Activated naive CD8-positive, alpha-beta T cell treated with anti-CD3 and anti-CD28 coated beads, Interleukin-2, amount 10 ng/mL, durations not matched to agents 7 days and 5 days (primary cell): ENCODE data around the gene SBNO2. TPM values are rescaled to one million over a fixed set of nuclear protein-coding genes. Genes with fewer than 3 reads are reported as not detected.

Experiments
- ATAC-seq: fragments of 150-1000 bp; cut with Tn5 transposase; one replicate; pipeline ENCODE4 v1.10.0; 2021; ENCODE audit warnings: low read depth, moderate library complexity
- POLR2A ChIA-PET: fragments of 350-600 bp; sonication (Branson Sonifier 250); formaldehyde crosslinking; loops from one replicate; lab custom pipeline; 2021; ENCODE audit warnings: antibody characterized with exemption; lab: Charles Lee
- DNase-seq: peaks from one replicate; pipeline ENCODE4 v3.0.0; 2021
- H3K27ac Mint-ChIP-seq: one replicate; pipeline ENCODE4 v1.8.0; 2022; ENCODE audit warnings: mild to moderate bottlenecking, mixed read lengths
- H3K27me3 Mint-ChIP-seq: one replicate; pipeline ENCODE4 v1.8.0; 2022; ENCODE audit warnings: mild to moderate bottlenecking, moderate library complexity, mixed read lengths
- H3K36me3 Mint-ChIP-seq: one replicate; pipeline ENCODE4 v1.8.0; 2021; ENCODE audit warnings: mild to moderate bottlenecking, mixed read lengths
- H3K4me1 Mint-ChIP-seq: one replicate; pipeline ENCODE4 v1.8.0; 2021; ENCODE audit warnings: mixed read lengths
- H3K4me3 Mint-ChIP-seq: one replicate; pipeline ENCODE4 v1.8.0; 2022; ENCODE audit warnings: mild to moderate bottlenecking, moderate library complexity, mixed read lengths
- H3K9me3 Mint-ChIP-seq: one replicate; pipeline ENCODE4 v1.8.0; 2021; ENCODE audit warnings: mixed read lengths
- total RNA-seq, 2 experiments: library from RNA; stranded (reverse); gene quantifications; one replicate each; pipeline ENCODE4 v1.2.3, GENCODE V29; 2021

Gene SBNO2
- total RNA-seq, 2 experiments from 2014 or later, result 77.7 to 90.6 TPM

DNA sequence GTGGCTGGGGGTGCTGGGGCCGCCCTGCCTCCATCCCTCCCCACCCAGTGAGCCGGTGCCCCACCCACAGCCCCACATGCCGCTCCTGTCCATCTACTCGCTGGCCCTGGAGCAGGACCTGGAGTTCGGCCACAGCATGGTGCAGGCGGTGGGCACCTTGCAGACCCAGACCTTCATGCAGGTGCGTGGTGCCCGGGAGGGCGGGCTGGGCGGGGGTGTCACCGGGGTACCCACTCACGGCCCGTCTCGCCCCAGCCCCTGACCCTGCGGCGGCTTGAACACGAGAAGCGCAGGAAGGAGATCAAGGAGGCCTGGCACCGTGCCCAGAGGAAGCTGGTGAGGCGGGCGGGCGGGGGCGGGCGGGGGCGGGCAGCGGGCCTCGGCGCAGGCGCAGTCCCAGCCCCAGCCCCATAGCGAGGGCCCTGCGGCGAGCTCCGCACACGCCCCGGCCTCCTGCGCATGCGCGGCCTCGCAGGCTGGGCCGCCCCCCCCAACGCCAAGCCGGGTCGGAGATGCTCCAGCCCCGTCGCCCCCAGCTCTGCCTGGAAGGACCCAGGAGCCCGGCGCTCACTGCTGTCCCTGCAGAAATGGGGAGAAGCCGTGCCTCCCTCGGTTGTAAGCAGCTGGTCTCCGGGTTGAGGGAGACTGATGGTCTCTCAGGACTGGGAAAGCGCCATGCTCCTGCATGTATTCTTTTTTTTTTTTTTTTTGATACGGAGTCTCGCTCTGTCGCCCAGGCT lies 99.4 kb downstream of the SBNO2 start:
- no peaks in the 10 kb centered on the region for H3K9me3 Mint-ChIP-seq
- POLR2A ChIA-PET, result interaction anchor here (0.6 to 19.6 kb wide), 20 partner anchors 2 to 194 kb away, joined by 3 to 644 read pairs (median 3); partner anchors contain the start of genes ABCA7, ARHGAP45, CIRBP and CNN2
- ATAC-seq (peak; percentile 32), DNase-seq (peak; percentile 91)
- H3K27me3 Mint-ChIP-seq, result no peaks in the 10 kb centered on the region
- peaks cover 49% of the 10 kb centered on the region for H3K36me3 Mint-ChIP-seq
- peak overlapping the region; percentile 87 for H3K27ac Mint-ChIP-seq
- H3K4me3 Mint-ChIP-seq, result peak overlapping the region; percentile 72
- peaks cover 39% of the 10 kb centered on the region for H3K4me1 Mint-ChIP-seq

DNA sequence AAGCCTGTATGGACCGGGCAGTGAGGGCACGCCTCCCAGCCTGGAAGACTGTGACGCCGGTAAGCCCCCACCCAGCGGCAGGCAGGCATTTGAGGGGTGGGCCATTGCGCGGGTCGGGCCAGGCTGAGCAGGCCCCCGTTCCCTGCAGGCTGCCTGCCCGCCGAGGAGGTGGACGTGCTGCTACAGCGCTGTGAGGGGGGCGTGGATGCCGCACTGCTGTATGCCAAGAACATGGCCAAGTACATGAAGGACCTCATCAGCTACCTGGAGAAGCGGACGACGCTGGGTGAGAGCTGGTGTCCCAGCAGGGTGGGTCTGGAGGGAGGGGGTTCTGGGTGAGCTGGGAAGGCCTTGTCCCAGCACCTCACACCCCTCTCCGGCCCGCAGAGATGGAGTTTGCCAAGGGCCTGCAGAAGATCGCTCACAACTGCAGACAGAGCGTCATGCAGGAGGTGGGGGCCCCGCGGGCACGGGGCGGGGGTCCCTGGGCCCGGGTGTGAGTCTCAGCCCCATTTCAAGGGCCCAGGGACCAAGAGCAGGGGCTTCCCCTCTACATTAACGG lies 100.0 kb downstream of the SBNO2 start:
- Mint-ChIP-seq H3K36me3 (peaks cover 51% of the 10 kb centered on the region), H3K9me3 (no peaks in the 10 kb centered on the region), H3K27me3 (no peaks in the 10 kb centered on the region), H3K4me1 (peaks cover 39% of the 10 kb centered on the region), H3K27ac (peak overlapping the region; percentile 84), H3K4me3 (peak overlapping the region; percentile 69)
- peak; percentile 63 for DNase-seq
- POLR2A ChIA-PET, result interaction anchor here (0.5 to 19.6 kb wide), 14 partner anchors 1 to 519 kb away, joined by 3 to 644 read pairs (median 4); partner anchors contain the start of genes ABCA7, ARHGAP45, CIRBP and CNN2
- no peak for ATAC-seq

DNA sequence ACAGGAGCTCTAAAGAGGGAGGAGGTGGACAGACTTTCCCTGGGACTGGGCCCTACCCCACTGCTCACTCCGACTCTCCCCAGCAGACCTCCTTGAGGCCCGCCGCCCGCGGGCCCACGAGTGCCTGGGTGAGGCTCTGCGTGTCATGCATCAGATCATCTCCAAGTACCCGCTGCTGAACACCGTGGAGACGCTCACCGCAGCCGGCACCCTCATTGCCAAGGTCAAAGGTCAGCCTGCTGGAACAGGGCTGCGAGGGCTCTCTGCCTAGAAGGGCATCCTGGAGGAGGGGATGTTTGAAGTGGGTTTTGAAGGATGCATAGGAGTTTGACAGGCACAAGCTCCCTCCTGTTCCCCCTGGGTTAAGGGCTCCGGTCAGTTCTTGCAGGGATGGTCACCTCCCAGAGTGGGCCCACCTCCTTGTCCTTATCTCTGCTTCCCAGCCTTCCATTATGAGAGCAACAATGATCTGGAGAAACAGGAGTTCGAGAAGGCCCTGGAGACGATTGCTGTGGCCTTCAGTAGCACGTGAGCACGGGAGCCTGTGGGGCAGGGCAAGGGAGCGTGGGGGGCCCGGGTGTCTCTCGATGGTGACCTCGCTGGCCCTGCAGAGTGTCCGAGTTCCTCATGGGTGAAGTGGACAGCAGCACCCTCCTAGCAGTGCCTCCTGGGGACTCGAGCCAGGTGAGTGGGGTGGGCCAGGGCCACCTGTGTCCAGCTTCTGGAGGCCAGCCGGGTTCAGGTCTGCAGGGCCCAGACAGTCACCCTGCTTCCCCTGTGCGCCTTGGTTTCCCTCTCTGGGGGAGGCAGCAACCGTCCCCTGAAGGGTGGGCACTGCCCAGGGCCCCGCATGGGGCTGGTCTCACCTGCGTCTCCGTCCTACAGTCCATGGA lies 100.8 kb downstream of the SBNO2 start:
- Mint-ChIP-seq H3K9me3 (no peaks in the 10 kb centered on the region), H3K4me3 (peak overlapping the region; percentile 35), H3K27ac (peak overlapping the region; percentile 72), H3K4me1 (peaks cover 45% of the 10 kb centered on the region), H3K36me3 (peaks cover 53% of the 10 kb centered on the region), H3K27me3 (no peaks in the 10 kb centered on the region)
- ATAC-seq (no peak), DNase-seq (no peak)
- POLR2A ChIA-PET, result interaction anchor here (0.5 to 19.6 kb wide), 6 partner anchors 10 to 519 kb away, joined by 3 to 644 read pairs (median 4); partner anchors contain the start of genes ABCA7 and CNN2

DNA sequence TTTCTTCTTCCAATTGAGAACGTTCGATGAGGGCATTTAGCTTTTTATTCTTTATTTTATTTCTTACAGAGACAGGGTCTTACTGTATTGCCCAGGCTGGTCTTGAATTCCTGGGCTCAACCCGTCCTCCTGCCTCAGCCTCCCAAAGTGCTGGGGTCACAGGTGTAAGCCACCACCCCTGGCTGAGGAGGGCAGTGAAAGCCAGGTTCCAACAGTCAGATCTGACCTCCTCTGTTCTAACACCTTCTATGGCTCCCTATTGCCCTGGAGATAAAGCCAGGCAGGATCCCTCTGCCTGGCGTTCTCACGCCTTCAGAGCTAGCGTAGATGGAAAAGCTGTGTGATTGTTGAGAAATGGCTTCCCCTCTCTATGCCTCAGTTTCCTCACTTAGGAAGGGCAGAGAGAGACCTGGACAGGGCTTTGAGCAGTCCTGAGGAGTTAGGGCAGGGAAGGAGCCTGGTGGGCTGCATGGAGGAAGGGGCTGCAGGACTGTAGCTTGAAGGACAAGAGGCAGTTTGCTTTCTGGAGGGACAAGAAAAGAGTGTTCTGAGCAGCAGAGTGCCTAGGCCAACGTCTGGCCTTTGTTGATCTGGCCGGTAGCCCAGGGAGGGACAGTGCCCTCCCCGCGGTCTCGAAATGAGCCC lies 101.6 kb downstream of the SBNO2 start:
- DNase-seq (no peak), ATAC-seq (no peak)
- H3K27ac Mint-ChIP-seq, result peak overlapping the region; percentile 82
- no peaks in the 10 kb centered on the region for H3K27me3 Mint-ChIP-seq
- H3K9me3 Mint-ChIP-seq, result no peaks in the 10 kb centered on the region
- peaks cover 45% of the 10 kb centered on the region for H3K4me1 Mint-ChIP-seq
- H3K36me3 Mint-ChIP-seq, result peaks cover 45% of the 10 kb centered on the region
- POLR2A ChIA-PET, result interaction anchor here (0.6 to 19.6 kb wide), 5 partner anchors 11 to 174 kb away, joined by 4 to 644 read pairs (median 5); partner anchors contain the start of genes ABCA7 and CNN2
- H3K4me3 Mint-ChIP-seq, result peak overlapping the region; percentile 75

GRCh38 chr19:1070931-1071791 lies 102.9 kb downstream of the SBNO2 start:
- Mint-ChIP-seq H3K27me3 (no peaks in the 10 kb centered on the region), H3K36me3 (peaks cover 37% of the 10 kb centered on the region), H3K4me1 (peaks cover 39% of the 10 kb centered on the region), H3K27ac (peak overlapping the region; percentile 82), H3K9me3 (no peaks in the 10 kb centered on the region), H3K4me3 (peak overlapping the region; percentile 87)
- ATAC-seq (no peak), DNase-seq (no peak)
- POLR2A ChIA-PET, result interaction anchor here (0.7 to 19.6 kb wide), 3 partner anchors 12 to 115 kb away, joined by 3 to 644 read pairs (median 7); no protein-coding TSS in a partner anchor

- POLR2A ChIA-PET, result interaction anchor here (0.6 to 19.6 kb wide), 6 partner anchors 13 to 177 kb away, joined by 3 to 644 read pairs (median 3); partner anchors contain the start of genes ABCA7 and CNN2
- DNase-seq (no peak), ATAC-seq (no peak)
- H3K27ac Mint-ChIP-seq, result no peak overlapping the region
- H3K36me3 Mint-ChIP-seq, result peaks cover 31% of the 10 kb centered on the region
- H3K4me1 Mint-ChIP-seq, result peaks cover 36% of the 10 kb centered on the region
- peak overlapping the region; percentile 87 for H3K4me3 Mint-ChIP-seq
- no peaks in the 10 kb centered on the region for H3K9me3 Mint-ChIP-seq
- H3K27me3 Mint-ChIP-seq, result no peaks in the 10 kb centered on the region
Observed at GRCh38 chr19:1070576-1070930, 103.5 kb downstream of the SBNO2 start.

DNA sequence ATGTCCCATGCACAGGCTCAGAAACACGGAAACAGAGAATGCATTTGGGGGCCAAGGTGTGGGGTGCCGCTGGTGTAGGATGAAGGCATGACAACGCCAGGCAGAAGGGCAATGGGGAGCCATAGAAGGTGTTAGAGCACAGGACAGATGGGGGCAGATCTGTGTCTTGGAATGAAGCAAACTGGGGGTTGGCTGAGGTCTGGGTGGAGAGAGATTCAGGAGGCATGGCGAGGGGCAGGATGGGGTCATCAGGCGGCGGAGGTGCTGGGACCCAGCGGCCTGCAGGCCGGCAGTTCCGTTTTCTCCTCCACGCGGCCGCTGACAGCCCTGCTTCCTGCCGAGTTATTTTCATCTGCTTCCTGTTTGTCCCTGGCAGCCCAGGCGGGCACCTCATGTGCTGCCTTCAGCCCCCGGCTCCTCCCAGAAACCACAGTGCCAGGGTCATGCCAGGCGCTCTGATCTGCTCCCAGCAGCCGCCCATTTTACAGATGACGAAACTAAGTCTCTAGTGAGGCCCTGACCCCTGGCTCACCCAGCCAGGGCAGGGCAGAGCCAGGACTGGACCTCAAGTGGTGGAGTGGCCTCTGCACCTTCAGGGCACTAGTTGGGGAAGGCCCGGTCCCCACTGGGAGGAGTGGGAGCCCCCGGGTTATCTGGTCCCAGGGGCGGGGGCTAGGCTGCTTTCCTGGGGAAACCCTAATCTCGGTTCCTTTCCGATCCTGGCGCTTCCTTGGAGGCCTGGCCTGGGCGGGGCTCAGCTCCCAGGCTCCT lies 104.9 kb downstream of the SBNO2 start:
- POLR2A ChIA-PET, result interaction anchor here (0.6 to 19.6 kb wide), 4 partner anchors 14 to 200 kb away, joined by 4 to 644 read pairs (median 48); partner anchors contain the start of genes ABCA7 and CIRBP
- H3K27me3 Mint-ChIP-seq, result no peaks in the 10 kb centered on the region
- no peaks in the 10 kb centered on the region for H3K9me3 Mint-ChIP-seq
- H3K4me1 Mint-ChIP-seq, result peaks cover 39% of the 10 kb centered on the region
- H3K36me3 Mint-ChIP-seq, result peaks cover 32% of the 10 kb centered on the region
- peak overlapping the region; percentile 87 for H3K4me3 Mint-ChIP-seq
- DNase-seq, result peak; percentile 74
- ATAC-seq, result peak; percentile 12
- H3K27ac Mint-ChIP-seq, result peak overlapping the region; percentile 92

GRCh38 chr19:1068009-1069001 lies 105.8 kb downstream of the SBNO2 start:
- Mint-ChIP-seq H3K9me3 (no peaks in the 10 kb centered on the region), H3K27me3 (no peaks in the 10 kb centered on the region), H3K4me1 (peaks cover 35% of the 10 kb centered on the region), H3K4me3 (peak overlapping the region; percentile 87), H3K27ac (peak overlapping the region; percentile 93), H3K36me3 (peaks cover 31% of the 10 kb centered on the region)
- POLR2A ChIA-PET, result interaction anchor here (0.6 to 19.6 kb wide), 21 partner anchors 11 to 1615 kb away, joined by 3 to 644 read pairs (median 9); partner anchors contain the start of genes ABCA7, CIRBP, CNN2 and GPX4
- peak; percentile 10 for ATAC-seq
- peak; percentile 87 for DNase-seq

DNA sequence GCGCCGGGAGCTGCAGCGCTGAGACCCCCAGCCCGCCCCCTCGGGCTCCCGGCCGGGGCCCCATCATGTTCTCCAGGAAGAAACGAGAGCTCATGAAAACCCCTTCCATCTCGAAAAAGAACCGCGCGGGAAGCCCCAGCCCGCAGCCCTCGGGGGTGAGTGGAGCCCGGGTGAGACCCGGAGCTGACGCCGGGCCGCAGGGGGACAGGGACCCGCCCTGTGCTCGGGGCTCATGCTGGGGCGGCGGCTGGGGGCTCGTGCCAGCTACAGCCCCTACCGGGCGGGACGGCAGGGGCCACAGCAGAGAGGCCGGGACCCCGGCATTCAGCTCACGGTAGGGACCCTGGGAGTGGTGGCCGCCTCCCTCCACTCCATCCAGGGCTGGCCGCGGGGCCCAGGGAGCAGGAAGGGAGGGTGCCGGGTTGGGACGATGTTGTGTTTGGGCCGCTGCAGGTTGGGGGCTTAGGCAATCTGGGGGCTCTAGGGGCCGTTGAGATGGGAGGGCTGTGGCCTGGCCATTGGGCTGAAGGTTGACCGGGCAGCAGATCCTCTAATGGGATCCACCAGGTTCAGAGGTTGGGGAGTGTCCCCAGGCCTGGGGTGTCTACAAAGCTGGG lies 106.6 kb downstream of the SBNO2 start:
- ATAC-seq, result peak; percentile 30
- Mint-ChIP-seq H3K27me3 (no peaks in the 10 kb centered on the region), H3K36me3 (peaks cover 28% of the 10 kb centered on the region), H3K9me3 (no peaks in the 10 kb centered on the region), H3K4me3 (peak overlapping the region; percentile 87), H3K27ac (peak overlapping the region; percentile 93), H3K4me1 (peaks cover 27% of the 10 kb centered on the region)
- POLR2A ChIA-PET, result interaction anchor here (0.6 to 19.6 kb wide), 24 partner anchors 10 to 1616 kb away, joined by 3 to 644 read pairs (median 6); partner anchors contain the start of genes ABCA7, CIRBP, CNN2 and GPX4
- DNase-seq, result no peak
